GM21737 (cell line): ENCODE results near the gene C11orf54.
"Not testable (repeated sequence)": the region's sequence is repeated elsewhere in the genome, so short reads cannot be mapped to it uniquely, and the experiment has no call there.

Experiments
- ATAC-seq: cut with Tn5 transposase; IDR thresholded peaks from one replicate; pipeline ENCODE4 v1.9.1; 2021; ENCODE audit warnings: mild to moderate bottlenecking, moderate library complexity; ENCODE audit not compliant: unreplicated experiment

Gene C11orf54

GRCh38 chr11:93761910-93762309 is 20.4 kb downstream of the C11orf54 start:
- no peak for ATAC-seq

- no peak for ATAC-seq
Measured at GRCh38 chr11:93765551-93765950, 24.1 kb downstream of the C11orf54 start.

GRCh38 chr11:93766504-93766903 is 25.0 kb downstream of the C11orf54 start:
- ATAC-seq: no peak

DNA sequence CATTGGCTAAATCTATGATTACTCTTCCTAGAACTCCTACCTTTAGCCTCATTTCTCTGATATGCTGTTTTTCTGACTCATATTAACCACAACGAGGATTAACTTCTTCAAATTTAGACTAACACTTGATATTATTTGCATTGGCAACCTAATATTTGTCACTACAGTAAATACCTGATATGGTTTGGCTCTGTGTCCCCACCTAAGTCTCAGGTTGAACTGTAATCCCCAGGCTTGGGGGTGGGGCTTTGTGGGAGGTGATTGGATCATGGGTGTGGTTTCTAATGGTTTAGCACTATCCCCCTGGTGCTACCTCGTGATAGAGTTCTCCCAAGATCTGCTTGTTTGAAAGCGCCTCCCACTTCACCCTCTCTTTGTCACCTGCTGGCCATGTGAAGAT is 25.5 kb downstream of the C11orf54 start:
- ATAC-seq: no peak

- no peak for ATAC-seq
Measured at GRCh38 chr11:93770160-93770559, 28.7 kb downstream of the C11orf54 start.

- ATAC-seq: no peak
Measured at GRCh38 chr11:93772123-93772522, 30.7 kb downstream of the C11orf54 start.

DNA sequence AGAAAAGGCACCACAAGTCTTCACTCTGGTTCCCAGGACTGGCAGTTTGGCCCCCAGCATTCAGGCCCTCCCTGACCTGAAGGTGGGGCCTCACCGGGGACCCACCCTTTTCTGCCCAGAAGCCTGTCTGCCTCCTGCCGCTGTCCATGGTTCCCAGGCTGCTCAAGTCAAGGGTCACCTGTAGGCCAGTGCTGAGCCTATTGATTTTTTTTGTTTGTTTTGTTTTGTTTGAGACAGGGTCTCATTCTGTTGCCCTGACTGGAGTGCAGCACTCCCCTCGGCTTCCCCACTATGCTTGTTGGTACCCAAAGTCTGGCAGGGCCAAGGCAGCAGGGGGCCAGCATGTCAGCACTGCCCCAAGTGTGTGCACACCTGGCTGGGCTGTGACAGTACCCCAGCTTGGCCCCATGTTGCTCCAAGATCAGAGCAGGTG is 31.6 kb downstream of the C11orf54 start:
- no peak for ATAC-seq

DNA sequence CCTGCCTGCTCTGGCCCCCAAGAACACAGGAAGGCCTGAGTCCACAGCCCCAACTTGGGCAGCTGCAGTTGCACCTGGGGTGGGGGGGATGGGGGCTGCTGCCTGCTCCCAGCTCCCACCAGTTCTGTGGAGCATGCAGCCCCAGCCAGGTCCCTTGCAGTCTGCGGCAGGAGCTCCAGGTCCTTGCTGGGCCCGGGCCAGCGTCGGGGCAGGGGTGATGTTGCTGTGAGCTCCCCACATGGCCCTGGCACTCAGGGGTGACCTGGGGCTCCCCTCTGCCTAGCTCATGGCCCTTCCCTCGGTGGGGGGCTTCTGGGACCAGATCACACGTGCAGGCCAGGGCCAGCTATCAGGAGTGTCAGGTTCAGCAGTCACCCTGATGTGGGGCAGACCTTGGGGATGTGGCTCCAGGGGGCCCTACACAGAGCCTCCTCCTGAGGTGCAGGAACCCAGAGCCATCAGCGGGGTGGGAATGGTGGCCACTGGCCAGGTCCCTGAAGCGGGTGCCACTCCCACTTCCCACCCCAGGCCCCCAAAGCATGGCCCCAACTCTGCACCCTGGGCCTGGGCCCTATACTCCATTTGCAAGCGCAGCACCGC is 32.2 kb downstream of the C11orf54 start:
- ATAC-seq: no peak

GRCh38 chr11:93774560-93774959 is 33.1 kb downstream of the C11orf54 start:
- not testable (repeated sequence) for ATAC-seq

DNA sequence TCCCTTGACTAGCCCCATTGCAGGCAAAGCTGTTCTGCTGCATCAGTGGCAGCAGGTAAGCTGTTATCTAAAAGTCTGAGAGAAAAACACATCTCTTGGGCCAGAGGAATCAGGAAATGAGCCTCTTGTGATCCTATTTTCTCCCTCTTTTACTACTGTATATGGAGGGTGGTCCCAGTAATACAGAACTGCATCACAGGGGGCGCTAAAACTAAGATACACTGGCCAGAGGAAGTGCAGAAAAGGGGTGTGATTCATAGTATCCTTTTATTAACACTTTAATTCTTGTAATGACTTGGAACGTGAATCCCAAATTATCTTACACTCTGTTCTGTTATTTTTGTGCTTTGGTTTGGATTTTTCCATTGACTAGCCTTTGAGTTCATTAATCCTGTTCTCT is 33.8 kb downstream of the C11orf54 start:
- ATAC-seq: no peak

DNA sequence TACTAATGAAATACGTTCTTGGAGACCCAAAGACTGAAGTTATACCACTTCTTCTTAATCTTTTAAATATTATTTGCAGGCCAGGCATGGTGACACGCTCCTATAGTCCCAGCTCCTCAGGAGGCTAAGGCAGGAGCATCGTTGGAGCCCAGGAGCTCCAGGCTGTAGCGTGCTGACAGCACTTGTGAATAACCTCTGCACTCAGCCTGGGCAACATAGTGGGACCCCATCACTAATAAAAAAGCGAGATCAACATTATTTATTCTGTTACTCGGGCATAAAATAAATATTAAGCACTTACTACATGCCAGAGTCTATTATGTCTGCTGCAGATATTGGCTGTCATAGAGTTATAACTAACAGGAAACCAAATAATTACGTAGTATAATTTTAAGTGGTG is 41.9 kb downstream of the C11orf54 start:
- ATAC-seq: no peak

GRCh38 chr11:93783765-93784144 is 42.3 kb downstream of the C11orf54 start:
- ATAC-seq: peak; percentile 40

DNA sequence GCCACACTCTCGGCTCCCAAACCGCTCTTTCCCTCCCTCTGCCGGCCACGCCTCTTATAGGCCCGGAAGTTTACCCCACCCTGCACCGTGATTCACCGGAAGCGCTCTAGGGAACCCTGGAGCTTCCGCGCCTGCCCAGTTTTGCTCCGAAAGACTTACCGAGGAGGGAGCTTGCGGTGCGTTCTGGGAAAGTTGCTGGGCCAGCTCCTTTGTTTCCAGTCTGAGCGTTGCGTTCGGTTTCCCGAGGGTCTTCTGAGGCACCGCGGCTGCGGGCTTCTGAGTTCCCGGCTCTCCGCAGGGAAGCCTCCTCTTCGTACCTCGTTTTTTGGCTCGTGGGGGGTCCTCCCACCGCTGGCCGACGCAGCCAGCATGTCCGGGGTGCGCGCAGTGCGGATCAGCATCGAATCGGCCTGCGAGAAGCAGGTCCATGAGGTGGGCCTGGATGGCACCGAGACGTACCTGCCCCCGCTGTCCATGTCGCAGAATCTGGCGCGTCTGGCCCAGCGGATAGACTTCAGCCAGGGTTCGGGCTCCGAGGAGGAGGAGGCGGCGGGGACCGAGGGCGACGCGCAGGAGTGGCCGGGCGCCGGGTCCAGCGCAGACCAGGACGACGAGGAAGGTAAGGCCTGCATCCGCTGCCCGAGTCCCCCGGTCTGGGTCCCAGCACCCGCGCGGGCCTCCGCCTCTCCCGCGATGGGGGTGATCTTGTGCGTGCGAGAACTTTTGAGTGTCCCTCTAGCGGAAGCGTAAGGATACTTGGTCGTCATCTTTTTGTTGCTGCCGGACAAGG is 42.9 kb downstream of the C11orf54 start, which contains the start of gene MED17:
Gene MED17, plus strand, starts transcription at position 138 of the 790 bp plus-strand sequence. Its CDS starts 232 bp downstream, at position 370.
- peak; percentile 96 for ATAC-seq

DNA sequence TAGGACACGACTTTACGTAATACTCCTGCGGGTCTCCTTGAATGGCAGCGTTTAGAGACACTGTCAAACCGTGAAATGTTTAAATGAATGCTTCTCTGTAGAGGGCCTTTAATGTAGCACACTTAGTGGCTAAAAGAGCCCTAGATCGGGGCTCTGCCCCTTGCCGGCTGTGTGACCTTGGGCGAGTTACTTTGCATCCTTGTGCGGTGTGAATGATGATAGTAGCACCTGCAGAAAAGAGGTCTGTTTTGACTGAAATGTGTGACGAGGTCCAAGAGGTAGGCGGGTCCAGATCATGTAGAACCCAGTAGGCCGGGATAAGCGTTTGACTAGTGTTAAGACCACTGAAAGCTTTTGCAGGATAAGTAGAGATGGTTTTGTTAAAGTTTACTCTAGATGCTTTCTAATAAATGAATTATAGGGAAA is 43.5 kb downstream of the C11orf54 start:
- ATAC-seq: peak; percentile 27

GRCh38 chr11:93791493-93791892 is 50.0 kb downstream of the C11orf54 start:
- ATAC-seq: no peak

DNA sequence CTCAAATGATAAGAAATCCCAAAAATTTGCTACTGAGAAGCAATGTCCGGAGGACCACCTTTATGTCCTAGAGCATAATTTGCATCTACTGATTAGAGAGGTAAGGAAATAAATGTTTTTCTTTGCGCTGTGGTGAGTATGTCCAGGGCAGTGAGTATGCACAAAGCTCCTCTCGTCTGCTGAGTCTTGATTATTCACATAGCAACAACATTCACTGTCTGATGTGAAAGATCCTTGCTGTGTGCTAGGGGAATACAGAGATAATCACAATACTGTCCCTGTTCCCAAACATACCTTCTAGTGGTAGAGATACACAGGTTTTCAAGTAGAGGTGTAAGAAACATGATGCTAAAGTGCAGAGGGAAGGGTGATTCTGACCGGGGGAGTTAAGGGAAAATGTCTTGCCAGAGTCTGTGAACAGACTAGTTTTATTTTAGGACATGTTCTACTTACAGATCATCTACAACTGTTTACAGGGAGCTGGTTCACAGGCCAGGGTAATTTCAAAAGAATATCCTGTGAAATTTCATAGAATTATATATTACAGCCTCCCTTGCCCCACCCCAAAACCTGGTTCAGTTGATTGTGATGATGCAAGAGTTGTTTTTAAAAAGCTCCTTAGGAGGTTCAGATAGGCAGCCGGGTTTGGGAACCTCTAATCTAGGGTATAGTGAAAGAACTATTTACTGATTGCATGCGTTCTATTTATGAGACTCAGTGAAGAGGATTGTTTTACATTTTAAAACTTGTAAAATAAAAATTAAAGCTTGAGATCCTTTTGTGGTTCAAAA is 55.2 kb downstream of the C11orf54 start:
- ATAC-seq: no peak

DNA sequence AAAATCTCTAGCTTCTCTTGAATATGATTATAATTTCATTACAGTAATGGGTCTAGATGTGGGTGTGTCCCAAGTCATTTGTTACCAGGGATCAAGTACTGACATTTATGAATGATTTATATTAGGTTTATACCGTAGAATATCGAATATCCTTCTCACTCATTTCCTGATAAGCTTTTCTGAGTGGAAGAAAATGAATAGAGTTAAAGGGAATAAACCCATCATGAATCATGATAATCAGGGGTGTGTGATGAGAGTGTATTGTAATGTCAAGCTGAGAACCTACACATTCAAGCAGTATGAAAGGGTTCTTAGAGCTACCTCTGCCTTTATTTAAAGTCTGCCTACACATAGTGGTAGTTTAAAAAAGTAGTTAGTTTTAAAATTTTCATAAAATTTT is 59.9 kb downstream of the C11orf54 start:
- ATAC-seq: no peak

DNA sequence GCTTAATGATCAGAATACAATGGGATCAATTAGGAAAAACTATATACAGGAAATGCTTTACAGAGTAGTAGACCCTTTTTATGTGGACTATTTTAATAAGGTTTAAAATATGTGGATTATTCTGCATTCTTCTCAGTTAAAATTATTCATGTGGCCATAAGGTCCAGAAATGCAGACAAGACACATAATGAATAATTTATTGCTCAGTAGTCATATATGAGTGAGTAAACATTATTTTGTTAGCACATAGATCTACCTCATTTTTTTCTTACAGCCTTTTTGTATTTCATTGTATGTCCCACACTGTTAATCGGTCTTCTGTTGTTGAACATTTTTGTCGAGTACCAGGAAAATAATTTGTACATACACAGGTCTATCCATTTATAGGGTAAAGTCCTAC is 63.4 kb downstream of the C11orf54 start:
- no peak for ATAC-seq

DNA sequence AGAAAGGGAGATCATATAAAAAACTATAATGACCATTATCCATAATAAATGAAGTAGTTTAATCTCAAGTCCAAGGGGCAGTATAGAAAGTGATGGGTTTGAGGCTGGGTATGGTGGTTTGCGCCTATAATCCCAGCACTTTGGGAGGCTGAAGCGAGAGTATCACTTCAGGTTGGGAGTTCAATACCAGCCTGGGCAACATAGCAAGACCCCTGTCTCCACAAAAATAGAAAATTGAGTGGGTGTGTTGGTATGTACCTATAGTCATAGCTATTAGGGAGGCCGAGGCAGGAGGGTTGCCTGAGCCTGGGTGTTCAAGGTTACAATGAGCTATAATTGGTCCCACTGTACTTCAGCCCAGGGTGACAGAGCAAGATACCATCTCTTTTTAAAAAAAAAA is 66.5 kb downstream of the C11orf54 start:
- ATAC-seq: no peak

DNA sequence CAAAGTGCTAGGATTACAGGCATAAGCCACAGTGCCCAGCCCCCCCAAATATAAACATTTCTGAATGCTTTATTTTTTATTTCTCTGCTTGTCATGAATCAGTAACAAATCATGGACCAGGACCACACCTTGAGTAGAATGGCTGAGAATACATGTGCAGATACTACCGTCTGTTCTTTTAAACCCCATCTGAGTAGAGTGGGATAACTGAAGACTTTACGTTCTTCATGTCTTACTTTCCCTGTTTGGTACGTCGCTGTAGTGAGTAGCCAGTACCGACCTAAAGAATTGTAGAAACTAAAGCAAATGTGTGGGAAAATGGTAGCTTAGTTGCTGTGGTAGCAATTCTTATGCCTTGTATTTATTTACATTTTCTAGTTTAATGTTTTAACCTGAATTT is 72.5 kb downstream of the C11orf54 start:
- ATAC-seq: no peak
